ES-I3 (cell line): Measurements from ENCODE around the gene MVB12B.

Source experiments
- H3K36me3 ChIP-seq: 2 replicates; pipeline ENCODE4 v1.6.1; 2013; ENCODE audit warnings: mild to moderate bottlenecking, low read length, control low read depth, moderate library complexity; ENCODE audit not compliant: insufficient read depth
- H3K4me1 ChIP-seq: 2 replicates; pipeline ENCODE4 v1.6.1; 2013; ENCODE audit warnings: mild to moderate bottlenecking, control low read depth, low read length; ENCODE audit not compliant: insufficient read depth
- H3K9ac ChIP-seq: 2 replicates; pipeline ENCODE4 v1.6.1; 2013; ENCODE audit warnings: low read depth, mild to moderate bottlenecking, low read length, moderate library complexity
- H3K9me3 ChIP-seq: 2 replicates; pipeline ENCODE4 v1.6.1; 2013; ENCODE audit warnings: mild to moderate bottlenecking, low read length, moderate library complexity; ENCODE audit not compliant: control insufficient read depth, insufficient read depth

The MVB12B gene

GRCh38 chr9:126499005-126499910 lies 172.6 kb downstream of the MVB12B start:
- Histone ChIP-seq H3K9ac (peak overlapping the region; percentile 71; the same call in 1 of the 2 replicates), H3K9me3 (no peaks in the 10 kb centered on the region), H3K4me1 (peaks cover 5% of the 10 kb centered on the region; the same call in 1 of the 2 replicates)

GRCh38 chr9:126499911-126500599 lies 173.4 kb downstream of the MVB12B start:
- Histone ChIP-seq H3K36me3 (no peaks in the 10 kb centered on the region), H3K9me3 (no peaks in the 10 kb centered on the region), H3K9ac (peak overlapping the region; percentile 71; the same call in 1 of the 2 replicates), H3K4me1 (peaks cover 5% of the 10 kb centered on the region; the same call in 1 of the 2 replicates)

More at GRCh38 chr9:126499005-126499910, 172.6 kb downstream of the MVB12B start:
- H3K36me3 ChIP-seq, result no peaks in the 10 kb centered on the region

DNA sequence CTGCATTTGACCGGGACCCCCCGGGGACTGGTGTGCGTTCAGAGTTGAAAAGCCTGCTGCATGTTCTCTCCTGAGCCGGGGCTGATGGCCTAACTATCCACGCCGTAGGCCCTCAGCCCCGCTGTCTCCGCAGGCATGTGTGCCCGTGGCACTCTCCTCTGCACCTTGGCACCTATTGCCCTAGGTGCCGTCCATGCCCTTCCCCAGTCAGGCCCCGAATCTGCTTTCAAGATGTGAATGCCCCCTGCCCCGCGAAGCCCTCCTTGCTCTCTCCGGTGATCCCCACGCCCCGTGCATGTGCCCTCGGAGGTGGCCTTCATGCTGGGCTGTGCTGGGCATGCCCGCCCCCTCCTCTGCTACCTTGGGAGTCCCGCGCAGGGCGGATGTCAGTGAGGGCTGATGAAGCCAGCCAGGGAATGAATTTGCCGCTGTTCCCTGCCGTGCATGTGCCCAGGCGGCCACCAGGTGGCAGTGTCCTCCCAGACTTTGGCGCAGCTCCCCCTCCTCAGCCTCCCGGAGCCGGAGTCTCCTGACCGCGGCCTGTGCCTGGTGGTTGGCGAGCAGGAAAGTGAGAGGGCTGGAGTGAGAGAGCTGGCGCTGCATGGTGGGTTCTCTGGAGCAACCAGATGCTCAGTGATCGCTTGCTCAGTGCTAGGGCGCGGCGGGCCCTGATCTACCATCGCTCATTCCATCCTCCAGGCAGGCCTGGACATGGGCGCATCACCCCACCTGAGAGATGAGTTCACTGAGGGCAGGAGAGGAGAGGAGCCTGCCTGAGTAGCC lies 174.2 kb downstream of the MVB12B start:
- H3K9ac ChIP-seq, result peak overlapping the region; percentile 23; the same call in 1 of the 2 replicates
- peaks cover 5% of the 10 kb centered on the region; the same call in 1 of the 2 replicates for H3K4me1 ChIP-seq
- H3K9me3 ChIP-seq, result no peaks in the 10 kb centered on the region
- no peaks in the 10 kb centered on the region for H3K36me3 ChIP-seq

DNA sequence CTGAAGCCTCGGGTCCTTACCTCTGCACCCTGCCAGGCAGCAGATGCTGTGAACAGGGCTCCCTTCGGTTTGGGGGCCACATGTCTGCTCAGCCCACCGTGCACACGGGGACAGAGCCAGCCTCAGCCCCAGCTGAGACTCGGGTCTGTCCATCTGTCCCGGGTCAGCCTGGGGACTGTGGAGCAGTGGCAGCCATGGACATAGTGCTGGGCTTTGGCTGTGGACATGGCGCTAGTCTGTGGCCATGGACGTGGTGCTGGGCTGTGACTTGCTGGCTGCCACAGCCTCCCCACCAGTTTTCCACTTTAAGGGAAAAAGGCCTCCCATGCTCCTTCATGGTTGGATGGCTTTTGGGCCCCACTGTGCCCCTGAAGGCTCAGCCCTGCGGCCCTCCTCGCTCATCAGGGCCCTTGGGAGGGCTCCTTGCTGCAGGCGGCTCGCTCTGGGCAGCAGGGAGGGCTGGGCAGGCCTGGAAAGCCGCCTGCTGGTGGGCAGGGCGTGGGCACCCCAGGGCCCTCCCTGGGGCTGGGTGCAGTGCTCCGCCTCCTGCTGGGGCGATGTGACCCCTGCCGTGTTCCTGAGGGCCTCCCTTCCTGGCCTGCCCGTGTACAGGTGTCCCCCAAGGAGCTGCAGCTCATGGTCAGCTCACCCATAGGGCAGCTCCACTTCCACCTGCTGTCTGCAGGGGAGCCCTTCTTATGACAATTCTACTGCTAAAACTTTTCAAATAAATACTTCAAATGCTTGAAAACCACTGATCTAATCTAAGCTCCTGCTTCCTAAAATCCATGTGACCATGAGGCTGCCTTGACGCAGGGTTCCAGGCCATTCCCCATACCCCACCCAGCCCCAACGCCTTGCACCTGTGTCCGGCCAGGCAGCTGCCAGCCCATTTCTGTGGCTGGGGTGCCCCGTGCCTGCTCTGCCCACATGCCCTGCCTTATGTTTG lies 175.0 kb downstream of the MVB12B start:
- no peak overlapping the region for H3K9ac ChIP-seq
- H3K4me1 ChIP-seq, result peaks cover 5% of the 10 kb centered on the region; the same call in 1 of the 2 replicates
- H3K9me3 ChIP-seq, result no peaks in the 10 kb centered on the region
- H3K36me3 ChIP-seq, result no peaks in the 10 kb centered on the region

GRCh38 chr9:126502417-126503332 lies 176.0 kb downstream of the MVB12B start:
- no peaks in the 10 kb centered on the region for H3K36me3 ChIP-seq
- no peak overlapping the region for H3K9ac ChIP-seq
- peaks cover 5% of the 10 kb centered on the region; the same call in 1 of the 2 replicates for H3K4me1 ChIP-seq
- no peaks in the 10 kb centered on the region for H3K9me3 ChIP-seq

DNA sequence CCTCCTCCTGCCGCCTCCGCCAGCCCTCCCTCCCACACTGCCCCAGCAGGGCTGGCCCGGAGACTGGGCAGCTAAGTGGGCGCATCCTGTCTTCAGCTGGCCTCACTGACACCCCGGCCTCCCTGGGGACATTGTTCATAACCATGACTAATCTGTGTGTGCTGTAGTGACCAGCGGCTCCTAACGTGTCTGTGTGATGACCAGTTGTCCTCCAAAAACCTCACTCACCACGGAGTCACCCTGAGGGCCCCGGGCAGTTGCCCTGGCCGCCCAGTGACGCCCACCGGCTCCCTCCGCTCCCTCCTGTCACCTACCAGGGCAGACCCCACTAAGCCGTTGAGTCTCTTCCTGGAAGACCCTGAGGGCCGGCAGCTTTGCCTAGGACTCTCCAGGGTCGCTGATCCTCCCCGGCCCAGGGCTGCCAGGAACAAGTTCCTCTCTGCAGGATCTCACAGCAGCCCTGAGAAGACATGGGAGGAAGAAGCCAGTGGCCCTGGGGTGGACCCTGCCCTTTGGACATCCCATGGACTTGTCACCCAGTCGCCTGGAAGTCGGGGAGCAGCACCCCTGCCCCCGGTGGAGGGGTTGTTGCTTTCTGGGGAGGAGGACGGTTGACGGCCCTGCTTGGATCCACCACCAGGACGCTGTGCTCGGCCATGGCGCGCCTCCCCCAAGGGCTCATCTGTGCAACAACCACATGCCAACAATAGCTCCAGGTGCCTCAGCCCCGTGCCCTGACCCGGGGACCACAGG lies 176.9 kb downstream of the MVB12B start:
- H3K4me1 ChIP-seq, result peaks cover 5% of the 10 kb centered on the region; the same call in 1 of the 2 replicates
- no peak overlapping the region for H3K9ac ChIP-seq
- H3K36me3 ChIP-seq, result no peaks in the 10 kb centered on the region

DNA sequence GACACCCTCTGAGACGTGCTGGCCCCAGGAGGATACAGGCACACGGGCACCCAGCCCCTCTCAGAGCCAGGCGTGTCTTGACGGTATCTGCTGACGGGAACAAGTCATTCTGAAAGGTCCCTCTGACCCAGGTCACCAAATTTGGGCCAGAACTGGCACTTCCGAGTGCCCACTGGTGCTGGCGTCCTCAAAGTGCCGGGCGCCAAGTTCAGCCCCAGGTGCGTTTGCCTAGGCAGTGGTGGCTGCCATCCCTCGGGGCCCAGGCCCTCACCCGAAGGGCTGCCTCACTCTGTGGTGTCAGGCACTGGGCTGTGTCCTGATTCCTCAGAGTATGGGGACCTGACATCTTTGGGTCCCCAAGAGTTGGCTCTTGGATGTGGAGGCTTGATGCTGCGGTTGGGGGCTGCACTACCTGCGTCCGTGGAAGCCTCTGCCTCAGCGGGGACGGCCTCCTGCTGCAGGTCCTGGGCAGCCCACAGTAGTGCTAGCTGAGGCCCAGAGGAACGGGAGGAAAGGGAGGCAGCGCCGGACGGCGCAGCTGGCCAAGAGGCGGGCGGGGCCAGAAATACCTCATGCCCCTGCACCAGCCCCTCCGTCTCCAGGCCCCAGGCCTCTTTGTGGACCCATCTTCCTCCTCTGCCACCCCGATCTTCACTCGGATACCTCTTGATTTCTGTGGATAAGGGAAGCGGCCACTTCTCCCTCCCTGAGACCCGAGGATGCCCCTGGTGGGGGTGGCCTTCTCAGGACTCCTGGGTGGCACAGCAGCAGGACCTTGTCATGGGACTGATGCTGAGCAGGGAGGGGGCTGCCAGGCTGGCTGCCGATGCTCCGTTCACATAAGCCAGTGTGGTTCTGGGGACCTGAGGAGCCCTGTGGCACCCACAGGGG lies 177.7 kb downstream of the MVB12B start:
- H3K9ac ChIP-seq, result no peak overlapping the region
- H3K36me3 ChIP-seq, result no peaks in the 10 kb centered on the region
- H3K9me3 ChIP-seq, result no peaks in the 10 kb centered on the region
- peaks cover 5% of the 10 kb centered on the region; the same call in 1 of the 2 replicates for H3K4me1 ChIP-seq

More for the DNA sequence above, 176.9 kb downstream of the MVB12B start:
- no peaks in the 10 kb centered on the region for H3K9me3 ChIP-seq

DNA sequence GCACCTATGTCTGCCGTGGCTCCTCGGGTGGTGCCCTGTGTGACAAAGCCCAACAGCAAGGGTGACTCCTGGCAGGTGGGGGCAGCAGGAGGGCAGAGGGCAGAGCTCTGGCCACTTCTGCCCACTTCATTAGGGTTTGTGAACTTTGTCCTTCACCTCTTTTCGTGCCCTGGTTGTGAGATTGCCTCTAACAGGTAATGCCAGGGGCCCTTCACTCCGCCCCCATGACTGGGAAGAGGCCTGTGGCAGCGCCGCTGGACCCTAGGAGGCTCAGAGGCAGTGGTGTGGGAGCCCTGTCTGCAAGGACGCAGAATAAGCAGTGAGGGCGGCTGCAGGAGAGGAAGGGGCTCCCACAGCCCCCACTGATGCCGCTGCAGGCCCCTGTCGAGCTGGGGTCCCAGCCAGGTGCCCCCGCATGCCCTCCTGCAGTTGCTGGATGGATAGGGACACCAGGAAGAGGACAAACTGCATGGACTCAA lies 178.4 kb downstream of the MVB12B start:
- Histone ChIP-seq H3K9ac (no peak overlapping the region), H3K9me3 (no peaks in the 10 kb centered on the region), H3K36me3 (no peaks in the 10 kb centered on the region), H3K4me1 (peaks cover 5% of the 10 kb centered on the region; the same call in 1 of the 2 replicates)

DNA sequence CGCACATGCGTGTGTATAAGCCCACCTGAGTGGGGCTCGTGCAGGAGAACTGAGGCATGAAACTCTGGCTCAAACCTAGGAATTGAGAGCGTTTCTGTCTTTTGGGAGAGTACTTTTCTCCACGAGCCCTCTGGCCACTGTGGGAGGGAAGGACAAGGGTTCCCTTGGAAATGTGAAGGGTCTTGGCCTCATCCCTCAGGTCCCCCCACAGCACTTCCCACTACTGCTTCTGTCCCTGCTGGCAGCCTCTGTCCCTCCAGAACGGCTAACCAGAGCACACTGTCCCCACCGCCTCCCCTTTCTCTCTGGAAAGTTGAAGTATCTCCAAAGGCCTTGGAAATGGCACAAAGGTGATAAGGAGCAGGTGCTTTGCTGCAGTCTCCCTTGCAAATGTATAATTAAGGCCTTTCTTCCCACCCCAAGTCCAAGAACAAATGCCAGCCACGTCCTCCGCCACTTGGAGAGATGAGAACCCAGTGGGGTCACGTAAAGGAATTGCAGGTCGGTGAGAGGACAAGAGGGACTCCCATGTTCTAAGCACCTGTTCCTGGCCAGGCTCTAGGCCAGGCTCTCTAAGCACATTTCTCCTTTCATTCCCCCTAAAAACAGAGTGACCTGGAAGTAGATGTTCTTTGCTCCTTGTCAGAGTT lies 179.2 kb downstream of the MVB12B start:
- Histone ChIP-seq H3K9me3 (no peaks in the 10 kb centered on the region), H3K4me1 (peaks cover 5% of the 10 kb centered on the region; the same call in 1 of the 2 replicates), H3K9ac (no peak overlapping the region), H3K36me3 (no peaks in the 10 kb centered on the region)

GRCh38 chr9:126506361-126507317 lies 180.0 kb downstream of the MVB12B start:
- Histone ChIP-seq H3K9me3 (no peaks in the 10 kb centered on the region), H3K36me3 (no peaks in the 10 kb centered on the region), H3K4me1 (no peaks in the 10 kb centered on the region; the same call in 1 of the 2 replicates), H3K9ac (no peak overlapping the region)
